GM19193 (cell line): ENCODE results near the gene ACSL5.

Experiments
- POLR2A ChIP-seq: IDR thresholded peaks from 4 replicates; pipeline ENCODE4 v1.6.1; 2011; ENCODE audit not compliant: insufficient read depth, insufficient read length; ENCODE audit errors: extremely low read depth

Gene ACSL5

DNA sequence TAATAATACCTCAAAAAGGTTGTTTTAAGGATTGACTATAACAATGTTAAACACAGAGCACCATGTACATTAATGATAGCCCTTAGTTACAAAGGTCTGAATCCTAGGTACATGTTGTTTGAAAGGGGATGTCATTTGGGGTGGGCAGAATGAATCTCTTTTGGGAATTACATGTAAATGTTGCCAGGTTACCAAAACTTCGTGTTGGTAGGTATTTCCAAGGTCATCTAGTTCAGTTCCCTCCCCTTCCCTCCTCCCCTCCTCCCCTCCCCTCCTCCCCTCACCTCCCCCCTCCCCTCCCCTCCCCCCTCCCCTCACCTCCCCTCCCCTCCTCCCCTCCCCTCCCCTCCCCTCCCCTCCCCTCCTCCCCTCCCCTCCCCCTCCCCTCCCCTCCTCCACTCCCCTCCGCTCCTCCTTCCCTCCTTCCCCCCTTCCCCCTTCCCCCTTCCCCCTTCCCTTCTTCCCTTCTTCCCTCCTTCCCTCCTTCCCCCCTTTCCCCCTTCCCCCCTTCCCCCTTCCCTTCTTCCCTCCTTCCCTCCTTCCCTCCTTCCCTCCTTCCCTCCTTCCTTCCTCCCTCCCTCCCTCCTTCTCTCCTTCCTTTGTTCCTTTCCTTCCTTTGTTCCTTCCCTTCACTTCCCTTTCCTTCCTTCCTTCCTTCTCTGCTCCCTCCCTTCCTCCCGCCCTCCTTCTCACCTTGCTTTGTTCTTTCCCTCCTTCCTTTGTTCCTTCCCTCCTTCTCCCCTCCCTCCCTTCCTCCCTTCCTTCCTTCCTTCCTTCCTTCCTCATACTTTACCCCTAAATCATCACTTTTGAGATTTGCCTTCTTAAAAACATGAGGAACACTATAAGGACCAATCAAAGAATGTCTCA is 81.2 kb downstream of the ACSL5 start:
- TF ChIP-seq POLR2A, result no peak

DNA sequence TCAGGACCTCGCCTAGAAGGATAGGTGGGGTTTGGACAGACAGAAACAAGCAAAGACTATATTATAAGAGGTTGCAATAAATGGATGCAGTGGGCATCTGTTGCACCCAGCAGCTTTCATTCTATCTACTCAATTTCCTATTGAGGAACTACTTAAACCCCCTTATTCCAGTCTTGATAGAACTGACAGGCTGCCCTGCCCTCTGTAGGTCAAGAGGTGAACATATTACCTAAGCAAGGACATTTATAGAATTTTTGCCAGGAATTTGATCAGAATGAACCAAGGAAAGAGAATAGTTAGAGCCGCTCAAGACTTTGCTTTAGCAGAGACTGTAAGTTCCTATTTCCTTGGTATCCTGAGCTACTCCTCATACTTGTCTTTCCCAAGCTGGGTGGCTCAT is 82.6 kb downstream of the ACSL5 start:
- no peak for TF ChIP-seq POLR2A

- TF ChIP-seq POLR2A, result no peak
These were observed 86.5 kb downstream of the ACSL5 start for GRCh38 chr10:112460366-112460765.

GRCh38 chr10:112461029-112461887 is 87.3 kb downstream of the ACSL5 start:
- TF ChIP-seq POLR2A, result no peak

GRCh38 chr10:112465299-112465883 is 91.5 kb downstream of the ACSL5 start:
- no peak for TF ChIP-seq POLR2A

GRCh38 chr10:112466802-112467201 is 92.9 kb downstream of the ACSL5 start:
- no peak for TF ChIP-seq POLR2A

DNA sequence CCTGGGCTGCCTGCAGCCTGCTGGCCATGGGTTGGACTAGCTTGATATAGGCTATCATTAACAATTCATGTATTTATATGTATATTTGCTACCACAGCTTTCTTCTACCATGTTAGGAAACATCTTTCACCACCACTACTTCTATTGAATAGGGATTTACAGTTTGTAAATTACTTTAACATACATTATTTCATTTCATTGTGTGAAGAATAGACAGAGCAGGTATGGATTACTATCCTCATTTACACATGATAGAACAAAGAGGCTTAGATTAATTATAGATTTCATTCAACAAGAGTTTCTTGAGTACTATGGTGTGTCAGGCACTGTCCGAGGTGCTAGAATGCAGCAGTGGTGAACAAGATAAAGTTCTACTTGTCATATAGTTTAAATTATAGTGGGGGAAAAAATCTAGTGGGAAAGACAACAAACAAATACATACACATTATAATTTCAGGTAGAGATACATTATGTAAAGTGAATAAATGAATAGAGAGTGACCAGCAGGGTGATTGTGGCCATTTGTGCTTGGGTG is 93.7 kb downstream of the ACSL5 start:
- no peak for TF ChIP-seq POLR2A

DNA sequence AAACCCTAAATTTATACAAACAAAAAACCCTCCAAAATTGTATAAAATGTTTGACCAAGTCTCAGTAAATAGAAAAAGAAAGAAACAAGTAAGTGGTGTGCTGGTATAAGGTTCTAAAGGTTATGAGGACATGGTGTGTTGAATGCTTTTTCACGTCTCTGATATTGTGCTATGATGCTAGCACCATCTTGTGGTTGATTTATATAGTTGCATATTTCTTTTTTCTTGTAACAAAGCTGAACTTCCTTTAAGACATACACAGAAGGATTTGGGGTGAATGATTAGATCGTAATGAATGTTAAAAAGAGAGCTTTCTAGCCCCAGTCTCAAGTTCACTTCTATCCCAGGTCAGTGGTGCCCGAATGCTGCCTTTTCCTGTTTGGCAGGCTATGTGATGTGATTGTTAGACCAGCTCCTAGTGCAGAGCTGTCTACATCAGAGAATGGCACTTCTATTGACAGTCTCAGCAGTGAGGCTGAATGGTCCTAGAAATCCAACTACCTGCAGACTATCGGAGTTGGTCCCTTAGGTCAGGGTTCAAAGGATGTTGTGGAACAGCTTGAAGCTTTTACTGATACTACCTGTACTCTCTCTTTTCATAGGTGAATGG is 98.1 kb downstream of the ACSL5 start:
- no peak for TF ChIP-seq POLR2A

DNA sequence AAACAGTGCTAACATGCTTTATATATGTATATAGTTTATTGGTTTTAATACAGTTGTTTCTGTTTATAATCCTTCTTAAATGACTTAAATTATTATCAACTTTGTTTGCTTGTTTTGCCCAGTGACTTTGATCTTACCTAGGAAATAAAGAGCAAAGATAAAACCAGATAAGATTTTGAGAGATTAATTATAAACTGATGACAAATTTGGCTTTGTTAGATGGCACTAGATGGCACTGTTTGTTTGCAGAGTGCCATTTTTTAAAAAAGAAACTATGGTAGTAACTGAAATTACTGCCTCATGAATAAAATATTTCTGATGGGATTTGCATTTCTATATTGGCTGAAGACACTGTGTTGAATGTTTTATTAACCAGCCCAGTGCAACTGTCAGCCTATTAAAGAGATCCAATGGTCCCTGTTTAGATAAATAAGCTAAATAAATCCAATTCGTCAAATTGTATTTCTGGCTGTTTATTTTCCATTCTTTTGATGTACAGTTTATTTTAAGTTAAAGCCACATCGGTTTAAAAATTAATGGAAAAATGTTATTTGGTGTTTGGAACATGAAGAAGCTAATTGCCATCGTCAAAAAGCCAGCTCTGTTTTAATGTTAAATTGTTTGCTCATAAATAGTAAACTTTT is 101.8 kb downstream of the ACSL5 start:
- TF ChIP-seq POLR2A, result no peak
